ENCODE measurements around the gene TSPAN31. TPM values are rescaled to one million over a fixed set of nuclear protein-coding genes. Genes with fewer than 3 reads are reported as not detected.
A peak's percentile ranks its signal among the peaks of the same experiment; 100 is the strongest.

TSPAN31 gene
- total and polyA plus RNA-seq, 2 experiments from 2014 or later = 15.5 to 15.6 TPM

DNA sequence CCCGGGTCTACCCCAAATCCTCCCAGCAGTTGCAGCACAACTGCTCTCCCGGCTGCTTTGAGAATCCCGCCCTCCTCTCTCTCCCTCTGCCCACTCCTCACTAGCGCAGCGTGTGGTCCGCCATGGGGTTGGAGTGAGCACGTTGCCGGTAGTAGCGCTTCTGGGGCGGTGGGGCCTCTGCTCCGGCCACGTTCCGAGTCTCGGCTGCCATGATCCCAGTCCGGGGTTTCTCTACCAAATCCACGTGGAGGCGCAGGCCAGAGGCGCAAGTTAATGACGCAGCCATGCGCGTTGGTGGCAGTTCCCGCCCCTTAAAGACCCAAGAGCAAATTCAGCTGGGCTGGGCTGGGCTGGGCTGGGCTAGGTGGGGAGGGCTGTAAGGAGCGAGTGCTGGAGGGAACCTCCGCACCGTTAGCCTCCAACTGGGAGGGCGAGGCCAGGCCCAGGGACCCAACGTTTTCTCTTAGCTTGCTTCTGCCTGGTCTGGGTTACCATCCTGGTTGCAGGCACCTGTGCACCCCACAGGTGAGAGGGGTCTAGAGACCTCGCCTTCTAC lies 27.1 kb downstream of the TSPAN31 start, which contains the start of gene METTL1:
Gene METTL1 (minus strand): TSS at position 233 of the 556 bp plus-strand sequence. CDS start 22 bp downstream, at position 211.
- no peaks in the 10 kb centered on the region; the same call in 1 of the 2 replicates for H3F3A ChIP-seq (replicated peaks; ENCODE audit: low read depth)
- peak; percentile 90 for ATAC-seq
- H3K27ac Mint-ChIP-seq = peak within 1 kb of the TSS; percentile 100

More for the DNA sequence above, 27.1 kb downstream of the TSPAN31 start, which contains the start of gene METTL1:
- H4K20me1 ChIP-seq (replicated peaks; ENCODE audit: insufficient read depth) = peaks cover 7% of the 10 kb centered on the region; the same call in 1 of the 2 replicates
- H3K36me3 Mint-ChIP-seq (ENCODE audit: low read depth) = peaks cover 35% of the 10 kb centered on the region
- no peaks in the 10 kb centered on the region for H3K9me2 ChIP-seq (ENCODE audit: insufficient read depth)
- peak; percentile 99 for DNase-seq (ENCODE audit: low spot score)
- no peaks in the 10 kb centered on the region for H3K79me2 ChIP-seq (replicated peaks; ENCODE audit: insufficient read depth)
- TF ChIP-seq STAT1 (IDR thresholded peaks at IDR 0.05; ENCODE audit: unreplicated experiment) (no peak), ZNF462 (CRISPR knock-in tag; IDR thresholded peaks at IDR 0.05) (no peak), EZH2 (IDR thresholded peaks at IDR 0.05; ENCODE audit: low read depth, unreplicated experiment) (no peak), POLR2AphosphoS5 (IDR thresholded peaks at IDR 0.05; ENCODE audit: low read depth) (peak; percentile 95), NANOG (IDR thresholded peaks at IDR 0.05; ENCODE audit: borderline replicate concordance) (no peak), CREB1 (CRISPR knock-in tag; IDR thresholded peaks at IDR 0.05; ENCODE audit: low read depth) (peak; percentile 97), JUNB (IDR thresholded peaks at IDR 0.05; ENCODE audit: unreplicated experiment) (no peak), ZNF114 (CRISPR knock-in tag; IDR thresholded peaks at IDR 0.05) (no peak)
- TF ChIP-seq, protein P1, sequence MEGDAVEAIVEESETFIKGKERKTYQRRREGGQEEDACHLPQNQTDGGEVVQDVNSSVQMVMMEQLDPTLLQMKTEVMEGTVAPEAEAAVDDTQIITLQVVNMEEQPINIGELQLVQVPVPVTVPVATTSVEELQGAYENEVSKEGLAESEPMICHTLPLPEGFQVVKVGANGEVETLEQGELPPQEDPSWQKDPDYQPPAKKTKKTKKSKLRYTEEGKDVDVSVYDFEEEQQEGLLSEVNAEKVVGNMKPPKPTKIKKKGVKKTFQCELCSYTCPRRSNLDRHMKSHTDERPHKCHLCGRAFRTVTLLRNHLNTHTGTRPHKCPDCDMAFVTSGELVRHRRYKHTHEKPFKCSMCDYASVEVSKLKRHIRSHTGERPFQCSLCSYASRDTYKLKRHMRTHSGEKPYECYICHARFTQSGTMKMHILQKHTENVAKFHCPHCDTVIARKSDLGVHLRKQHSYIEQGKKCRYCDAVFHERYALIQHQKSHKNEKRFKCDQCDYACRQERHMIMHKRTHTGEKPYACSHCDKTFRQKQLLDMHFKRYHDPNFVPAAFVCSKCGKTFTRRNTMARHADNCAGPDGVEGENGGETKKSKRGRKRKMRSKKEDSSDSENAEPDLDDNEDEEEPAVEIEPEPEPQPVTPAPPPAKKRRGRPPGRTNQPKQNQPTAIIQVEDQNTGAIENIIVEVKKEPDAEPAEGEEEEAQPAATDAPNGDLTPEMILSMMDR (conservative IDR thresholded peaks at IDR 0.05; ENCODE audit: low read depth in 2 of 2) = no peak
- TF ChIP-seq, protein P2, sequence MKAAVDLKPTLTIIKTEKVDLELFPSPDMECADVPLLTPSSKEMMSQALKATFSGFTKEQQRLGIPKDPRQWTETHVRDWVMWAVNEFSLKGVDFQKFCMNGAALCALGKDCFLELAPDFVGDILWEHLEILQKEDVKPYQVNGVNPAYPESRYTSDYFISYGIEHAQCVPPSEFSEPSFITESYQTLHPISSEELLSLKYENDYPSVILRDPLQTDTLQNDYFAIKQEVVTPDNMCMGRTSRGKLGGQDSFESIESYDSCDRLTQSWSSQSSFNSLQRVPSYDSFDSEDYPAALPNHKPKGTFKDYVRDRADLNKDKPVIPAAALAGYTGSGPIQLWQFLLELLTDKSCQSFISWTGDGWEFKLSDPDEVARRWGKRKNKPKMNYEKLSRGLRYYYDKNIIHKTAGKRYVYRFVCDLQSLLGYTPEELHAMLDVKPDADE (IDR thresholded peaks at IDR 0.05) = no peak
- no peaks in the 10 kb centered on the region; the same call in 1 of the 2 replicates for H3K36me3 ChIP-seq (ENCODE audit: insufficient read depth)
- H3K27me3 Mint-ChIP-seq (ENCODE audit: insufficient read depth, low read depth, poor library complexity) = peaks cover 16% of the 10 kb centered on the region
- H3K27ac ChIP-seq (ENCODE audit: low read depth) = peak within 1 kb of the TSS; percentile 95
- H2AFZ ChIP-seq = peak within 1 kb of the TSS; percentile 100
- H3K4me3 ChIP-seq = peak within 1 kb of the TSS; percentile 78
- peaks cover 13% of the 10 kb centered on the region for H3K4me1 Mint-ChIP-seq
- peak within 1 kb of the TSS; percentile 98 for H3K4me3 Mint-ChIP-seq
- H3K4me1 ChIP-seq (ENCODE audit: insufficient read depth) = peaks cover 7% of the 10 kb centered on the region; the same call in 1 of the 2 replicates
- peak within 1 kb of the TSS; percentile 99 for H3K4me2 ChIP-seq
- H3K27me3 ChIP-seq (ENCODE audit: insufficient read depth) = peaks cover 29% of the 10 kb centered on the region
- no peaks in the 10 kb centered on the region; the same call in 2 of the 3 replicates for H3K9me3 Mint-ChIP-seq

Measured in GM23338 (cell line).